Naive thymus-derived CD8-positive, alpha-beta T cell (primary cell): Measurements from ENCODE around the gene PGF. TPM values are rescaled to one million over a fixed set of nuclear protein-coding genes. Genes with fewer than 3 reads are reported as not detected.
A peak's percentile ranks its signal among the peaks of the same experiment; 100 is the strongest.

Experiments used
- ATAC-seq, 2 donors: fragments of 150-1000 bp; cut with Tn5 transposase in 1 of 2; sonication (Bioruptor Pico), chemical (Tn5 transposase) in 1 of 2; 1 replicate in 1 of 2; 2 replicates in 1 of 2; pipeline ENCODE4 v1.10.0; 2021; ENCODE audit warnings: mild to moderate bottlenecking in 2 of 2, moderate library complexity in 2 of 2
- POLR2A ChIA-PET: fragments of 350-600 bp; sonication (Branson Sonifier 250); formaldehyde crosslinking; loops from one replicate; lab custom pipeline; 2021; ENCODE audit warnings: antibody characterized with exemption; lab: Charles Lee
- DNase-seq, 10 donors: peaks; one replicate each; pipeline versions ENCODE4 v3.0.0 to v3.0.0-alpha.2; 2020 to 2022
- H3K27ac Mint-ChIP-seq, 10 donors: one replicate each; pipeline ENCODE4 v1.8.0; 2020 to 2022; ENCODE audit warnings: mild to moderate bottlenecking in 10 of 10, mixed read lengths in 10 of 10, moderate library complexity in 4 of 10, inconsistent platforms in 1 of 10
- H3K27me3 Mint-ChIP-seq, 5 donors: one replicate each; pipeline ENCODE4 v1.8.0; 2021 to 2022; ENCODE audit warnings: mixed read lengths in 5 of 5
- H3K36me3 Mint-ChIP-seq, 3 donors: one replicate each; pipeline ENCODE4 v1.8.0; 2020 to 2022; ENCODE audit warnings: mixed read lengths in 3 of 3, mild to moderate bottlenecking in 2 of 3, inconsistent platforms in 1 of 3
- H3K4me1 Mint-ChIP-seq, 4 donors: one replicate each; pipeline ENCODE4 v1.8.0; 2021 to 2022; ENCODE audit warnings: mixed read lengths in 4 of 4
- H3K4me3 Mint-ChIP-seq, 10 donors: one replicate each; pipeline ENCODE4 v1.8.0; 2020 to 2022; ENCODE audit warnings: mild to moderate bottlenecking in 10 of 10, mixed read lengths in 10 of 10, moderate library complexity in 6 of 10, inconsistent platforms in 1 of 10
- H3K9me3 Mint-ChIP-seq, 9 donors: one replicate each; pipeline ENCODE4 v1.8.0; 2020 to 2022; ENCODE audit warnings: mixed read lengths in 9 of 9, mild to moderate bottlenecking in 3 of 9, inconsistent platforms in 1 of 9, moderate library complexity in 1 of 9
- polyA plus RNA-seq, 3 donors: library from polyadenylated mRNA; unstranded; fragments of 300-500 nt; fragmentation: Illumina TruSeq; gene quantifications; one replicate each; pipeline ENCODE4 v1.2.3, GENCODE V29; 2021
- total RNA-seq, 8 experiments: library from RNA in 2 of 8; stranded (reverse) in 2 of 8; gene quantifications; one replicate each; pipeline ENCODE4 v1.2.3 and lab custom pipeline; 2021 to 2026

The PGF gene
- total and polyA plus RNA-seq, 5 experiments from 2014 or later = 0.13 TPM; not detected in 4

- ATAC-seq = no peak
- Mint-ChIP-seq H3K27ac (no peak overlapping the region), H3K4me3 (no peak overlapping the region), H3K27me3 (peaks cover 0 to 2% (median 0%) of the 10 kb centered on the region in 5 donors), H3K9me3 (no peaks in the 10 kb centered on the region), H3K4me1 (peaks cover 0 to 8% (median 6%) of the 10 kb centered on the region in 4 donors), H3K36me3 (no peaks in the 10 kb centered on the region)
- POLR2A ChIA-PET = interaction anchor here (0.5 kb wide), 1 partner anchor 53 kb away, joined by 5 read pairs; no protein-coding TSS in a partner anchor
- no peak for DNase-seq
Measured at GRCh38 chr14:74977164-74977900, 21.9 kb upstream of the PGF start.

- POLR2A ChIA-PET = no interaction called here
- peaks cover 0 to 8% (median 6%) of the 10 kb centered on the region in 4 donors for H3K4me1 Mint-ChIP-seq
- H3K27me3 Mint-ChIP-seq = peaks cover 0 to 2% (median 0%) of the 10 kb centered on the region in 5 donors
- DNase-seq (no peak), ATAC-seq (no peak)
- H3K4me3 Mint-ChIP-seq = no peak overlapping the region
- H3K36me3 Mint-ChIP-seq = no peaks in the 10 kb centered on the region
- H3K27ac Mint-ChIP-seq = peak overlapping the region in 2 of 10 donors; percentile 43 to 73
- no peaks in the 10 kb centered on the region for H3K9me3 Mint-ChIP-seq
Measured at GRCh38 chr14:74976264-74977113, 21.1 kb upstream of the PGF start.

- Mint-ChIP-seq H3K4me3 (no peak overlapping the region), H3K9me3 (no peaks in the 10 kb centered on the region), H3K27ac (peak overlapping the region in 2 of 10 donors; percentile 14 to 50), H3K4me1 (peaks cover 0 to 8% (median 6%) of the 10 kb centered on the region in 4 donors), H3K27me3 (peaks cover 0 to 2% (median 0%) of the 10 kb centered on the region in 5 donors), H3K36me3 (no peaks in the 10 kb centered on the region)
- POLR2A ChIA-PET = interaction anchor here (1.1 kb wide), 1 partner anchor 28 kb away, joined by 3 read pairs; no protein-coding TSS in a partner anchor
- DNase-seq (no peak), ATAC-seq (no peak)
Measured at GRCh38 chr14:74975059-74975810, 19.8 kb upstream of the PGF start.

GRCh38 chr14:74974364-74975058, 19.1 kb upstream of the PGF start:
- Mint-ChIP-seq H3K4me1 (peaks cover 0 to 8% (median 6%) of the 10 kb centered on the region in 4 donors), H3K27me3 (peaks cover 0 to 2% (median 0%) of the 10 kb centered on the region in 5 donors), H3K4me3 (no peak overlapping the region), H3K27ac (peak overlapping the region in 5 of 10 donors; percentile 16 to 75 (median 29)), H3K9me3 (no peaks in the 10 kb centered on the region), H3K36me3 (no peaks in the 10 kb centered on the region)
- POLR2A ChIA-PET = interaction anchor here (1.1 kb wide), 1 partner anchor 29 kb away, joined by 3 read pairs; no protein-coding TSS in a partner anchor
- DNase-seq (no peak), ATAC-seq (no peak)

GRCh38 chr14:74973905-74974363, 18.5 kb upstream of the PGF start:
- Mint-ChIP-seq H3K27ac (peak overlapping the region in 6 of 10 donors; percentile 16 to 75 (median 31)), H3K27me3 (peaks cover 0 to under 1% (median 0%) of the 10 kb centered on the region in 5 donors), H3K36me3 (no peaks in the 10 kb centered on the region), H3K4me1 (peaks cover 0 to 8% (median 6%) of the 10 kb centered on the region in 4 donors), H3K4me3 (no peak overlapping the region), H3K9me3 (no peaks in the 10 kb centered on the region)
- POLR2A ChIA-PET = no interaction called here
- DNase-seq (no peak), ATAC-seq (no peak)

- DNase-seq (peak in 4 of 10 donors; percentile 15 to 25 (median 20)), ATAC-seq (peak; percentile 80 to 82)
- Mint-ChIP-seq H3K9me3 (no peaks in the 10 kb centered on the region), H3K36me3 (no peaks in the 10 kb centered on the region), H3K4me1 (peaks cover 0 to 8% (median 6%) of the 10 kb centered on the region in 4 donors), H3K4me3 (no peak overlapping the region), H3K27ac (no peak overlapping the region), H3K27me3 (no peaks in the 10 kb centered on the region)
- POLR2A ChIA-PET = interaction anchor here (0.7 kb wide), 1 partner anchor 32 kb away, joined by 3 read pairs; no protein-coding TSS in a partner anchor
Measured at GRCh38 chr14:74973003-74973653, 17.7 kb upstream of the PGF start.

GRCh38 chr14:74968811-74969210, 13.4 kb upstream of the PGF start:
- Mint-ChIP-seq H3K4me1 (peaks cover 3 to 8% (median 5%) of the 10 kb centered on the region in 4 donors), H3K9me3 (no peaks in the 10 kb centered on the region), H3K4me3 (no peak overlapping the region), H3K27ac (no peak overlapping the region), H3K36me3 (no peaks in the 10 kb centered on the region), H3K27me3 (no peaks in the 10 kb centered on the region)
- POLR2A ChIA-PET = no interaction called here
- ATAC-seq = no peak
- DNase-seq = no peak

GRCh38 chr14:74965486-74966153, 10.2 kb upstream of the PGF start:
- Mint-ChIP-seq H3K27me3 (peaks cover 0 to 3% (median 0%) of the 10 kb centered on the region in 5 donors), H3K4me3 (no peak overlapping the region), H3K27ac (peak overlapping the region in 1 of 10 donors; percentile 54), H3K36me3 (no peaks in the 10 kb centered on the region), H3K9me3 (no peaks in the 10 kb centered on the region), H3K4me1 (peaks cover 0 to 16% (median 3%) of the 10 kb centered on the region in 4 donors)
- no peak for DNase-seq
- POLR2A ChIA-PET = no interaction called here
- no peak for ATAC-seq

- peaks cover 0 to 3% (median 0%) of the 10 kb centered on the region in 5 donors for H3K27me3 Mint-ChIP-seq
- no peak overlapping the region for H3K27ac Mint-ChIP-seq
- POLR2A ChIA-PET = no interaction called here
- ATAC-seq (no peak), DNase-seq (peak in 1 of 10 donors; percentile 24)
- no peak overlapping the region for H3K4me3 Mint-ChIP-seq
- no peaks in the 10 kb centered on the region for H3K9me3 Mint-ChIP-seq
- H3K4me1 Mint-ChIP-seq = peaks cover 0 to 16% (median 3%) of the 10 kb centered on the region in 4 donors
- no peaks in the 10 kb centered on the region for H3K36me3 Mint-ChIP-seq
Measured at GRCh38 chr14:74964787-74965485, 9.5 kb upstream of the PGF start.

- POLR2A ChIA-PET = no interaction called here
- no peaks in the 10 kb centered on the region for H3K9me3 Mint-ChIP-seq
- no peak overlapping the region for H3K4me3 Mint-ChIP-seq
- DNase-seq (no peak), ATAC-seq (peak in 1 of 2 donors; percentile 56)
- H3K27ac Mint-ChIP-seq = peak overlapping the region in 6 of 10 donors; percentile 12 to 60 (median 44)
- H3K36me3 Mint-ChIP-seq = no peaks in the 10 kb centered on the region
- peaks cover 0 to 16% (median 3%) of the 10 kb centered on the region in 4 donors for H3K4me1 Mint-ChIP-seq
- H3K27me3 Mint-ChIP-seq = peaks cover 0 to 3% (median 0%) of the 10 kb centered on the region in 5 donors
Measured at GRCh38 chr14:74963705-74964271, 8.4 kb upstream of the PGF start.
